Esophagus muscularis mucosa (tissue), 4 donors: ENCODE data around the gene EFCAB7. TPM values are rescaled to one million over a fixed set of nuclear protein-coding genes. Genes with fewer than 3 reads are reported as not detected.

Experiments used
- DNase-seq: peaks from one replicate; pipeline ENCODE4 v3.0.0-alpha.2; 2017; ENCODE audit errors: extremely low spot score
- H3K27ac ChIP-seq, 4 donors: fragments of 200-600 bp; sonication (generic); replicated peaks in 1 of 4; 1 replicate in 3 of 4; 2 replicates in 1 of 4; pipeline ENCODE4 v1.5.1; 2016 to 2019; ENCODE audit warnings: mild to moderate bottlenecking in 1 of 4
- H3K27me3 ChIP-seq, 4 donors: fragments of 200-600 bp; sonication (generic); one replicate each; pipeline versions ENCODE4 v1.5.1 to v1.6.0; 2016 to 2019
- H3K36me3 ChIP-seq, 4 donors: fragments of 200-600 bp; sonication (generic); one replicate each; pipeline ENCODE4 v1.5.1; 2016 to 2019
- H3K4me1 ChIP-seq, 4 donors: fragments of 200-600 bp; sonication (generic); one replicate each; pipeline ENCODE4 v1.5.1; 2016 to 2019
- H3K4me3 ChIP-seq, 4 donors: fragments of 200-600 bp; sonication (generic); 1 replicate in 2 of 4; 2 replicates in 2 of 4; pipeline ENCODE4 v1.5.1; 2016 to 2019; ENCODE audit warnings: mild to moderate bottlenecking in 4 of 4, moderate library complexity in 1 of 4
- H3K9me3 ChIP-seq, 4 donors: fragments of 200-600 bp; sonication (generic); 1 replicate in 3 of 4; 2 replicates in 1 of 4; pipeline ENCODE4 v1.5.1; 2016 to 2019
- EP300 ChIP-seq: sonication (generic); formaldehyde crosslinking; IDR thresholded peaks from one replicate; pipeline ENCODE4 v1.6.1; 2017; ENCODE audit warnings: antibody characterized with exemption
- POLR2A ChIP-seq: fragments of 450-650 bp; IDR thresholded peaks from one replicate; pipeline ENCODE4 v1.6.1; 2017; ENCODE audit warnings: antibody characterized with exemption, moderate library complexity, mild to moderate bottlenecking, low read depth
- POLR2AphosphoS5 ChIP-seq, 2 donors: sonication (generic); formaldehyde crosslinking; IDR thresholded peaks; one replicate each; pipeline ENCODE4 v1.6.1; 2017; ENCODE audit warnings: antibody characterized with exemption in 2 of 2
- WGBS: methylation state at CpG from one replicate; pipeline ENCODE4 v1.1.5; 2018; 5-methylcytosine and 5-hydroxymethylcytosine counted together
- intact Hi-C: fragments of 100-400 bp; cut with DNase I; formaldehyde crosslinking; loops from one replicate; pipeline ENCODE4 v1.15.1; 2023
- total RNA-seq, 4 donors: library from RNA; depleted of rRNA; stranded (reverse); fragments of >200 nt; gene quantifications; one replicate each; pipeline versions ENCODE4 v1.1.0 to v1.2.1, GENCODE V29; 2016
- TF ChIP-seq, protein P1 (sequence below), 3 experiments: fragments of 200-600 bp in 2 of 3; fragments of 450-650 bp in 1 of 3; sonication (generic) in 2 of 3; IDR thresholded peaks; one replicate each; pipeline ENCODE4 v1.5.1; 2017 to 2019; ENCODE audit warnings: antibody characterized with exemption in 3 of 3, mild to moderate bottlenecking in 2 of 3, moderate library complexity in 1 of 3

The EFCAB7 gene
- total RNA-seq, 4 donors from 2014 or later = 5.1 to 17.9 (median 6.9) TPM

DNA sequence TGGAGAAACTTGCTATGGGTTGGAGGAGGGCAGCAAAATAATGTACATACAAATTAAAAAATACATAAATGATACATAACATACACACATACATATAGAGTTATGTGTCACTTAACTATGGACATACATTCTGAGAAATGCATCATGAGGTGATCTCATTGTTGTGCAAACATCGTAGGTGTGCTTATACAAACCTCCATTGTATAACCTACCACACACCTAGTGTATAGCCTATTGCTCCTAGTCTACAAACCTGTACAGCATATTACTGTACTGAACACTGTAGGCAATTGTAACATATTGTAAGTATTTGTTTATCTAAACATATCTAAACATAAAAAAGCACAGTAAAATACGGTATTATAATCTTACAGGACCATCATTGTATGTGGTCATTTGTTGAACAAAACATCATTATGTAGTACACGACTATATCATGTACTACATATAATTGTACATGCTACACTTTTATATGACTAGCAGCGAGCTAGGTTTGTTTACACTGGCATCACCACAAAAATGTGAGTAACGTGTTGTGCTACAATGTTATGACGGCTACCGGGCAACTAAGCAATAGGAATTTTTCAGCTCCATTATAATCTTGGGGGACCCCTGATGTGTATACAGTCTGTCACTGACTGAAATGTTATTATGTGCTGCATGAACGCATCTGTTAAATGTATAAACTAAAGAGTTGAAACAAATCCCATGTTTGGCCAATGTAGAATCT is 35.8 kb upstream of the EFCAB7 start:
- intact Hi-C loops = loop anchor here (5.0 kb wide), 1 partner anchor 35 kb away; the partner anchor contains the start of genes EFCAB7 and ITGB3BP
- peaks cover 0 to 44% (median 23%) of the 10 kb centered on the region in 4 donors for H3K4me1 ChIP-seq
- no peak for DNase-seq
- peak overlapping the region; percentile 46 to 70 (median 56) for H3K27ac ChIP-seq
- no peaks in the 10 kb centered on the region for H3K9me3 ChIP-seq
- H3K36me3 ChIP-seq = no peaks in the 10 kb centered on the region
- no peaks in the 10 kb centered on the region for H3K27me3 ChIP-seq
- 36% methylated on average over 8 of the region's 8 CpGs for WGBS
- no peak for TF ChIP-seq POLR2A
- peak in 1 of 2 donors; percentile 80 for TF ChIP-seq POLR2AphosphoS5 (IDR thresholded peaks at IDR 0.05)
- TF ChIP-seq, protein P1, sequence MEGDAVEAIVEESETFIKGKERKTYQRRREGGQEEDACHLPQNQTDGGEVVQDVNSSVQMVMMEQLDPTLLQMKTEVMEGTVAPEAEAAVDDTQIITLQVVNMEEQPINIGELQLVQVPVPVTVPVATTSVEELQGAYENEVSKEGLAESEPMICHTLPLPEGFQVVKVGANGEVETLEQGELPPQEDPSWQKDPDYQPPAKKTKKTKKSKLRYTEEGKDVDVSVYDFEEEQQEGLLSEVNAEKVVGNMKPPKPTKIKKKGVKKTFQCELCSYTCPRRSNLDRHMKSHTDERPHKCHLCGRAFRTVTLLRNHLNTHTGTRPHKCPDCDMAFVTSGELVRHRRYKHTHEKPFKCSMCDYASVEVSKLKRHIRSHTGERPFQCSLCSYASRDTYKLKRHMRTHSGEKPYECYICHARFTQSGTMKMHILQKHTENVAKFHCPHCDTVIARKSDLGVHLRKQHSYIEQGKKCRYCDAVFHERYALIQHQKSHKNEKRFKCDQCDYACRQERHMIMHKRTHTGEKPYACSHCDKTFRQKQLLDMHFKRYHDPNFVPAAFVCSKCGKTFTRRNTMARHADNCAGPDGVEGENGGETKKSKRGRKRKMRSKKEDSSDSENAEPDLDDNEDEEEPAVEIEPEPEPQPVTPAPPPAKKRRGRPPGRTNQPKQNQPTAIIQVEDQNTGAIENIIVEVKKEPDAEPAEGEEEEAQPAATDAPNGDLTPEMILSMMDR (IDR thresholded peaks at IDR 0.05) = no peak
- TF ChIP-seq EP300 = peak; percentile 58
- peak overlapping the region in 1 of 4 donors; percentile 0 for H3K4me3 ChIP-seq

- Histone ChIP-seq H3K9me3 (no peaks in the 10 kb centered on the region), H3K27me3 (no peaks in the 10 kb centered on the region), H3K4me3 (no peak overlapping the region), H3K36me3 (no peaks in the 10 kb centered on the region), H3K27ac (no peak overlapping the region), H3K4me1 (peaks cover 0 to 17% (median 16%) of the 10 kb centered on the region in 4 donors)
- WGBS = 91% methylated on average over 2 of the region's 2 CpGs
- TF ChIP-seq POLR2AphosphoS5 (IDR thresholded peaks at IDR 0.05) (no peak), EP300 (no peak), POLR2A (no peak)
- TF ChIP-seq, protein P1 (IDR thresholded peaks at IDR 0.05) = no peak
- intact Hi-C loops = no loop called here
- no peak for DNase-seq
Observed at GRCh38 chr1:63497577-63497976, 25.7 kb upstream of the EFCAB7 start.

- Histone ChIP-seq H3K36me3 (no peaks in the 10 kb centered on the region), H3K4me3 (no peak overlapping the region), H3K27me3 (no peaks in the 10 kb centered on the region), H3K9me3 (no peaks in the 10 kb centered on the region), H3K27ac (no peak overlapping the region), H3K4me1 (peaks cover 0 to 12% (median 11%) of the 10 kb centered on the region in 4 donors)
- TF ChIP-seq, protein P1 (IDR thresholded peaks at IDR 0.05) = no peak
- TF ChIP-seq EP300 (no peak), POLR2AphosphoS5 (IDR thresholded peaks at IDR 0.05) (no peak), POLR2A (no peak)
- WGBS = 100% methylated on average over 1 of the region's 1 CpG
- no peak for DNase-seq
- intact Hi-C loops = no loop called here
Observed at GRCh38 chr1:63498106-63498505, 25.2 kb upstream of the EFCAB7 start.

DNA sequence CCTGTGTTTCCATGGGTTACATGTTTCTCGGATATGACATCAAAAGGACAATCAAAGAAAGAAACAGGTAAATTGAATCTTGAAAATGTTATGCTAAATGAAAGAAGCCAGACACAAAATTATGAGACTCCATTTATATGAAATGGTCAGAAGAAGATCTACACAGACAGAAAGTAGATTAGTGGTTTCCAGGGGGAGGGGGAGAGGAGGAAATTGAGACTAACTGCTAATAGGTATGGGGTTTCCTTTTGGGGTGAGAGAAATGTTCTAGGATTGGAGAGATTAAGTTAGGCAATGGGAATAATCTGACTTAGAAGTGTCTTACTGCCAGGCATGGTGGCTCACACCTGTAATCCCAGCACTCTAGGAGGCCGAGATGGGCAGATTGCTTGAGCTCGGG is 22.1 kb upstream of the EFCAB7 start:
- intact Hi-C loops = no loop called here

More for the DNA sequence above, 22.1 kb upstream of the EFCAB7 start:
- Histone ChIP-seq H3K27ac (no peak overlapping the region), H3K4me1 (no peaks in the 10 kb centered on the region), H3K9me3 (no peaks in the 10 kb centered on the region), H3K27me3 (no peaks in the 10 kb centered on the region), H3K36me3 (no peaks in the 10 kb centered on the region), H3K4me3 (no peak overlapping the region)
- no peak for TF ChIP-seq POLR2A
- no peak for TF ChIP-seq EP300
- no peak for TF ChIP-seq POLR2AphosphoS5 (IDR thresholded peaks at IDR 0.05)
- TF ChIP-seq, protein P1 (IDR thresholded peaks at IDR 0.05) = no peak
- 97% methylated on average over 3 of the region's 3 CpGs for WGBS
- no peak for DNase-seq
